ENCODE data around the gene TMEM31.

Gene TMEM31

DNA sequence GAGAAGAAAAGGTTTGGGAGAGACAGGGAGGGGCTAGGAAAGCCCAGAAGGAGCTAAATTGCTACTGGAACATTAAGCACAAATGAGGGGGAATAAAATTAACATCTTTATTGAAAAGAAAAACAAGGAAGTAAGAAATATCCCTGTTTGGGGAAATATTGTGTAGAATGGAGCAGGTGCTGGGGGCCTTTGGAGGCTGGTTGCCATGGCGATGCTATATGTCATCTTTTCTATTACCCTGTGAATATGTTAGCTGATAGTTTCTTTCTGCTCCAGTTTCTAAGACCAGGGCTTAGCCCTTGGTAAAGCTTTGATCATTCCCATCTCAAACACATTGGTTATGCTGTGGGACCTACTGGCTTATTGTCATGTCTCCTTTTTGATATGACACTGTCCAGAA is 28.7 kb downstream of the TMEM31 start:
- H2AK5ac ChIP-seq (ENCODE audit: low read depth, low read length) = no peak overlapping the region
- H3K9me3 ChIP-seq (replicated peaks in 1 of 2; ENCODE audit: control insufficient read depth in 2 of 2, insufficient read depth in 1 of 2, low read depth in 1 of 2, low read length in 2 of 2) = no peaks in the 10 kb centered on the region
- H3K9ac ChIP-seq (ENCODE audit: low read depth, low read length, poor library complexity) = no peak overlapping the region
- no peak overlapping the region for H2BK15ac ChIP-seq (ENCODE audit: low read length)
- no peak overlapping the region for H3K18ac ChIP-seq (ENCODE audit: low read length)
- H3K23ac ChIP-seq (ENCODE audit: low read depth, low read length, poor library complexity) = no peak overlapping the region
- no peak overlapping the region for H2BK12ac ChIP-seq (ENCODE audit: low read length)
- WGBS, 2 donors (ENCODE audit: extremely low coverage in 2 of 2, insufficient read length in 2 of 2, insufficient replicate concordance in 1 of 2) = no CpG with 5 or more reads among the region's 1 CpG
- H3K36me3 ChIP-seq (replicated peaks in 1 of 2; ENCODE audit: control insufficient read depth in 2 of 2, insufficient read depth in 2 of 2, low read length in 2 of 2) = no peaks in the 10 kb centered on the region
- H2BK120ac ChIP-seq (ENCODE audit: low read depth, low read length) = no peak overlapping the region
- H3K79me1 ChIP-seq (ENCODE audit: low read depth, low read length) = no peaks in the 10 kb centered on the region
- peaks cover 0 to 4% (median 0%) of the 10 kb centered on the region in 3 experiments for H3K27me3 ChIP-seq (ENCODE audit: control insufficient read depth in 3 of 3, insufficient read depth in 3 of 3, low read depth in 1 of 3, low read length in 3 of 3)
- no peak overlapping the region for H3K4ac ChIP-seq (ENCODE audit: low read length)
- peak overlapping the region; percentile 17 for H4K8ac ChIP-seq (ENCODE audit: low read depth, low read length)
- no peak for DNase-seq (ENCODE audit: low spot score)
- no peak overlapping the region for H2AFZ ChIP-seq (ENCODE audit: low read length)
- H3K27ac ChIP-seq (replicated peaks; ENCODE audit: low read length) = no peak overlapping the region
- H3K4me3 ChIP-seq (ENCODE audit: low read length in 2 of 2) = no peak overlapping the region
- H4K91ac ChIP-seq (ENCODE audit: low read depth, low read length, poor library complexity) = no peak overlapping the region
- no peak overlapping the region for H3K4me2 ChIP-seq (ENCODE audit: insufficient read depth, low read length, poor library complexity, severe bottlenecking)
- H3K14ac ChIP-seq (ENCODE audit: low read length) = no peak overlapping the region
- no peak overlapping the region for H2BK5ac ChIP-seq (ENCODE audit: low read length)
- H3K4me1 ChIP-seq (ENCODE audit: control insufficient read depth in 2 of 2, insufficient read depth in 1 of 2, low read depth in 1 of 2, low read length in 2 of 2) = peaks cover 3 to 4% of the 10 kb centered on the region in 2 donors

DNA sequence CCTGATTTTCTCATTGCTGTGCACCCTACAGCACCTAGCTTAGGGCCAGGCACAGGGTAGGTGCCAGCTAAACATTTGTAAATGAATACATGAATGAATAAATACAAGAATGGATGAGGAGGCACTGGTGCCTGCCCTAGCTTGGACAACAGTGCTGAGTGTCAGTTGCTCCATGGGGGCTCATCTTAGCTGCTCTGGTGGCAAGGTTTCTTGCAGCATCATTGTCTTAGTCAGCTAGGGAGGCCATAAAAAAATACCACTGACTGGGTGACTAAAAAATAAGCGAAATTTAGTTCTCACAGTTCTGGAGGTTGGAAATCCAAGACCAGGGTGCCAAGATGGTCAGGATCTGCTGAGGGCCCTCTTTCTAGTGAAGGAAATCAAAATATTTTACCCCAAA is 31.2 kb downstream of the TMEM31 start:
- Histone ChIP-seq H3K4me2 (ENCODE audit: insufficient read depth, low read length, poor library complexity, severe bottlenecking) (no peak overlapping the region), H2BK5ac (ENCODE audit: low read length) (no peak overlapping the region), H3K27me3 (ENCODE audit: control insufficient read depth in 3 of 3, insufficient read depth in 3 of 3, low read depth in 1 of 3, low read length in 3 of 3) (peaks cover 0 to 18% (median 0%) of the 10 kb centered on the region in 3 experiments), H2BK120ac (ENCODE audit: low read depth, low read length) (no peak overlapping the region), H3K4ac (ENCODE audit: low read length) (no peak overlapping the region), H3K23ac (ENCODE audit: low read depth, low read length, poor library complexity) (no peak overlapping the region), H2BK15ac (ENCODE audit: low read length) (no peak overlapping the region), H3K79me1 (ENCODE audit: low read depth, low read length) (no peaks in the 10 kb centered on the region), H3K4me3 (ENCODE audit: low read length in 2 of 2) (no peak overlapping the region), H3K27ac (replicated peaks; ENCODE audit: low read length) (no peak overlapping the region), H4K8ac (ENCODE audit: low read depth, low read length) (no peak overlapping the region), H2AFZ (ENCODE audit: low read length) (no peak overlapping the region), H3K14ac (ENCODE audit: low read length) (no peak overlapping the region), H3K36me3 (replicated peaks in 1 of 2; ENCODE audit: control insufficient read depth in 2 of 2, insufficient read depth in 2 of 2, low read length in 2 of 2) (no peaks in the 10 kb centered on the region), H2BK12ac (ENCODE audit: low read length) (no peak overlapping the region), H3K4me1 (ENCODE audit: control insufficient read depth in 2 of 2, insufficient read depth in 1 of 2, low read depth in 1 of 2, low read length in 2 of 2) (peaks cover 4 to 9% of the 10 kb centered on the region in 2 donors), H3K18ac (ENCODE audit: low read length) (no peak overlapping the region), H3K9ac (ENCODE audit: low read depth, low read length, poor library complexity) (no peak overlapping the region), H2AK5ac (ENCODE audit: low read depth, low read length) (no peak overlapping the region), H3K9me3 (replicated peaks in 1 of 2; ENCODE audit: control insufficient read depth in 2 of 2, insufficient read depth in 1 of 2, low read depth in 1 of 2, low read length in 2 of 2) (no peaks in the 10 kb centered on the region), H4K91ac (ENCODE audit: low read depth, low read length, poor library complexity) (no peak overlapping the region)
- DNase-seq (ENCODE audit: low spot score) = no peak
- WGBS, 2 donors (ENCODE audit: extremely low coverage in 2 of 2, insufficient read length in 2 of 2, insufficient replicate concordance in 1 of 2) = no CpG with 5 or more reads among the region's 1 CpG

DNA sequence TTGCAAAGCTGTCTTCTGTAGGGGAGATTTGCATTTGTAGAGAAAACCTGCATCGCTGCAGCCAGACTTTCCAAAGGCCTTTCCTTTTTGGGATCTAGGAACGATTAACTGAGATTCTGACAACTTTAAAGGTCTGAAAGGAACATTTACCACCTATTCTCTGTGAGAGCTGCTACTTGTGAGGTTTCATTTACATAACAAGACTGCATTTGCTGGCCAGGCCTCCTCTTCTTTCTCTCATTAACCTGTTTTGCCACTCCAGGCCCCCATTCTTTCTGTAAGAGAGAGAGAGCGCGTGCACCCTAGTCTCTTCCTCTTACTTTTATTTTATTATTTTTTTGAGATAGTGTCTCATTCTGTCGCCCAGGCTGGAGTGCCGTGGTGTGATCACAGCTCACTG is 31.6 kb downstream of the TMEM31 start:
- Histone ChIP-seq H3K4me2 (ENCODE audit: insufficient read depth, low read length, poor library complexity, severe bottlenecking) (no peak overlapping the region), H3K14ac (ENCODE audit: low read length) (no peak overlapping the region), H2BK12ac (ENCODE audit: low read length) (no peak overlapping the region), H3K79me1 (ENCODE audit: low read depth, low read length) (no peaks in the 10 kb centered on the region), H3K4ac (ENCODE audit: low read length) (no peak overlapping the region), H3K9me3 (replicated peaks in 1 of 2; ENCODE audit: control insufficient read depth in 2 of 2, insufficient read depth in 1 of 2, low read depth in 1 of 2, low read length in 2 of 2) (no peaks in the 10 kb centered on the region), H3K27me3 (ENCODE audit: control insufficient read depth in 3 of 3, insufficient read depth in 3 of 3, low read depth in 1 of 3, low read length in 3 of 3) (peaks cover 0 to 21% (median 0%) of the 10 kb centered on the region in 3 experiments), H3K27ac (replicated peaks; ENCODE audit: low read length) (no peak overlapping the region), H2AFZ (ENCODE audit: low read length) (no peak overlapping the region), H2BK15ac (ENCODE audit: low read length) (no peak overlapping the region), H2AK5ac (ENCODE audit: low read depth, low read length) (no peak overlapping the region), H2BK5ac (ENCODE audit: low read length) (no peak overlapping the region), H4K91ac (ENCODE audit: low read depth, low read length, poor library complexity) (no peak overlapping the region), H2BK120ac (ENCODE audit: low read depth, low read length) (no peak overlapping the region), H4K8ac (ENCODE audit: low read depth, low read length) (no peak overlapping the region), H3K36me3 (replicated peaks in 1 of 2; ENCODE audit: control insufficient read depth in 2 of 2, insufficient read depth in 2 of 2, low read length in 2 of 2) (no peaks in the 10 kb centered on the region), H3K18ac (ENCODE audit: low read length) (no peak overlapping the region), H3K23ac (ENCODE audit: low read depth, low read length, poor library complexity) (no peak overlapping the region), H3K4me1 (ENCODE audit: control insufficient read depth in 2 of 2, insufficient read depth in 1 of 2, low read depth in 1 of 2, low read length in 2 of 2) (peaks cover 4 to 11% of the 10 kb centered on the region in 2 donors), H3K9ac (ENCODE audit: low read depth, low read length, poor library complexity) (no peak overlapping the region), H3K4me3 (ENCODE audit: low read length in 2 of 2) (no peak overlapping the region)
- no CpG with 5 or more reads among the region's 6 CpGs for WGBS, 2 donors (ENCODE audit: extremely low coverage in 2 of 2, insufficient read length in 2 of 2, insufficient replicate concordance in 1 of 2)
- no peak for DNase-seq (ENCODE audit: low spot score)

DNA sequence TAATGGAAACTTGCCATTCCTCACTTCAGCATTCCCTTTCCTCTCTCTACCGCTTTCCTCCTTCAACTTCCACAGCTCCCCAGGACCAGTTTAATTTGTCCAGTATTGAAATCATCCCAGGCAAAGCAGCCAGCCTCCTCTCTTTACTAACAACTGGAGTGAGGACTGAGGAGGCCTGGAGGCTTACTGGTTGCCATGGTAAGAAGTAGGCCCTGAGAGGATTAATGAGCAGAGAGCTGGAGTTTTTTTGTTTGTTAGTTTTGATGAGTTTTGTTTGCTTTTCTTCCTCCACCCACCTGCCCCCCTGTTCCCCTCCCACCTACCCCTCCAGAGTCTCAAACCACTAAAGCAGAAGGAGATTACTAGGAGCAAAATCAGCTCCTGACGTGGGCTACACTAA is 36.5 kb downstream of the TMEM31 start:
- Histone ChIP-seq H4K8ac (ENCODE audit: low read depth, low read length) (no peak overlapping the region), H3K4me2 (ENCODE audit: insufficient read depth, low read length, poor library complexity, severe bottlenecking) (no peak overlapping the region), H3K4me1 (ENCODE audit: control insufficient read depth in 2 of 2, insufficient read depth in 1 of 2, low read depth in 1 of 2, low read length in 2 of 2) (peaks cover 0 to 14% of the 10 kb centered on the region in 2 donors), H2BK120ac (ENCODE audit: low read depth, low read length) (no peak overlapping the region), H3K36me3 (replicated peaks in 1 of 2; ENCODE audit: control insufficient read depth in 2 of 2, insufficient read depth in 2 of 2, low read length in 2 of 2) (no peaks in the 10 kb centered on the region), H2BK15ac (ENCODE audit: low read length) (no peak overlapping the region), H3K9ac (ENCODE audit: low read depth, low read length, poor library complexity) (no peak overlapping the region), H2BK5ac (ENCODE audit: low read length) (no peak overlapping the region), H3K23ac (ENCODE audit: low read depth, low read length, poor library complexity) (no peak overlapping the region), H3K79me1 (ENCODE audit: low read depth, low read length) (no peaks in the 10 kb centered on the region), H2AK5ac (ENCODE audit: low read depth, low read length) (no peak overlapping the region), H2AFZ (ENCODE audit: low read length) (no peak overlapping the region), H4K91ac (ENCODE audit: low read depth, low read length, poor library complexity) (no peak overlapping the region), H3K14ac (ENCODE audit: low read length) (no peak overlapping the region), H3K18ac (ENCODE audit: low read length) (peak overlapping the region; percentile 52), H3K4me3 (ENCODE audit: low read length in 2 of 2) (no peak overlapping the region), H3K4ac (ENCODE audit: low read length) (no peak overlapping the region), H3K9me3 (replicated peaks in 1 of 2; ENCODE audit: control insufficient read depth in 2 of 2, insufficient read depth in 1 of 2, low read depth in 1 of 2, low read length in 2 of 2) (no peaks in the 10 kb centered on the region), H3K27me3 (ENCODE audit: control insufficient read depth in 3 of 3, insufficient read depth in 3 of 3, low read depth in 1 of 3, low read length in 3 of 3) (peaks cover 0 to 31% (median 0%) of the 10 kb centered on the region in 3 experiments), H3K27ac (replicated peaks; ENCODE audit: low read length) (peak overlapping the region; percentile 76), H2BK12ac (ENCODE audit: low read length) (no peak overlapping the region)
- WGBS, 2 donors (ENCODE audit: extremely low coverage in 2 of 2, insufficient read length in 2 of 2, insufficient replicate concordance in 1 of 2) = no CpG with 5 or more reads among the region's 2 CpGs
- peak; percentile 27 for DNase-seq (ENCODE audit: low spot score)

All from neuronal stem cell (in vitro differentiated cells).